CD4-positive, alpha-beta T cell treated with Interferon gamma for 1 hour (primary cell): ENCODE results near the gene SETX.

Experiments
- DNase-seq: peaks from one replicate; pipeline ENCODE4 v3.0.0-alpha.2; 2020

The SETX gene

DNA sequence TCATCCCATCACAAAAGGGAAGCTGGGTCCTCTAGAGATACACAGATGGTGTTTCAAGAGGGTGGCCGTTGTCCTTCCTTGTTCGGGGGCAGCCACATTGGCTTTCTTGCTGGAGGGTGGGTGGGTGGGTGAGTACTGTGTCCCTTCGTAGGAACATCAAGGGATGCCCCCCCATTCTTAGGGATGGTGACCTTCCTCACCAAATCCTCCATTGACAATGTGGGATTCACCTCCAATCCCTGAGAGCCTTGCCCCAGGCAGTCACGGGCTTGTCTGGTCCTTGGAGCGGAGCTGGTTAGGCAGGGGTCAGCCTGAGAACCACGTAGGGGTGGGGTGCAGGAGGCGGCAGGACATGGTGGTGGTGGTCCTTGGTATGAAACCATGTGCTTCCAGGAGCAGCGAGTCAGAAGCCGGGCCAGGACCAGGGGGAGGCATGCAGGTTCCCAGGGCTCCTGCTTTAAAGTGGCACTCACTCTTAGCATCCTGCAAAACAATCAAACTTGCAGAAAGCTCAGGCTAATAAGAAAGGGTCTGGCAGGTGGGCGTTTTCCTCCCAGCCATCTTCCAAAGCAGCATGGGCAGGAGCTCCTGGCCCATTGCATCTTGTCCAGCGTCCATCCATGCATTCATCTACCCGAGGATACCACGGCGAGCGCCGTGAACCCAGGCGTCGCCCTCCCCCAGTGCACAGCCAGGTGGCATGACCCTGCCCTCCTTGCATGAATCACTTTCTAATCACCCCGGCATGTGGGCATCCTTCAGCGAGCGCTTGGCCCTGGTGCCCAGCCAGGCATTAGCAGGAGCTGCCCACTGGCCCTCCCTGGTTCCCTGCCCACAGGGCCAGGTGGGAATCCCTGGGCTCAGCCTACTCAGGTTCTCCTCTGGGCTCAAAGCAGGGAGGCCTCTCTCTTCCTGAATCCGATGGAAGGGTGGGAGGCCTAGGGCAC lies 116.5 kb downstream of the SETX start:
- DNase-seq, result no peak

- DNase-seq, result no peak
Measured at GRCh38 chr9:132237481-132237880, 117.3 kb downstream of the SETX start.

DNA sequence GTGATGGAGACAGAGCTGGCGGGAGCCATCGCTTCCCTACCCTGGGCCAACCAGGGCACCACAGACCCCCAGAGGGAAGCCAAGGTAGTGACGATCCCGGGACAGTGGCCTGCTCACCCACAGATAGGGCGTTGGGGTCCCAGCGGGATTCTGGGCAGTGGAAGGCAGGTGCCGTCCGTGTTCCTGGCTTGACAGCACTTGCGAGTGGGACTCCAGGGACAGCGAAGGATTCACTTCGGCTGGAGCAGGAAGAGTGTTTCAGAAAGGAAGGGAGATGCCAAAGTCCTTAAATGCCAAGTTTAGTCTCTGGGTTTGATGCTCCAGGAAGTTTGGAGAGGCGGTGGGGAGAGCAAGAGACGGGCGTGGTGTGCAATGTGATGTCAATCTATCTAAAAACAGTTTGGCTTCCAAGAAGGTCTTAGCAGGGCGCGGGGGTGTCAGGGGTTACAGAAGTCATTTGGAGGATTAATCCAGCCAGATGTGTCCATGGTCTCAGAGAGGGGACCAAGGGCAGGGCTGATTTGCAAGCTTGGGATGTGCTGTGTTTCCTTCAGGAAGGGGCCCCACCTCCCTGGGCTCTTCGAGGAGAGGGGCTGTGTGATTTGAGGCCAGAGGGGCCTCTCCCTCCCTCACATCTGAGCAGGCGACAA lies 118.0 kb downstream of the SETX start:
- no peak for DNase-seq

DNA sequence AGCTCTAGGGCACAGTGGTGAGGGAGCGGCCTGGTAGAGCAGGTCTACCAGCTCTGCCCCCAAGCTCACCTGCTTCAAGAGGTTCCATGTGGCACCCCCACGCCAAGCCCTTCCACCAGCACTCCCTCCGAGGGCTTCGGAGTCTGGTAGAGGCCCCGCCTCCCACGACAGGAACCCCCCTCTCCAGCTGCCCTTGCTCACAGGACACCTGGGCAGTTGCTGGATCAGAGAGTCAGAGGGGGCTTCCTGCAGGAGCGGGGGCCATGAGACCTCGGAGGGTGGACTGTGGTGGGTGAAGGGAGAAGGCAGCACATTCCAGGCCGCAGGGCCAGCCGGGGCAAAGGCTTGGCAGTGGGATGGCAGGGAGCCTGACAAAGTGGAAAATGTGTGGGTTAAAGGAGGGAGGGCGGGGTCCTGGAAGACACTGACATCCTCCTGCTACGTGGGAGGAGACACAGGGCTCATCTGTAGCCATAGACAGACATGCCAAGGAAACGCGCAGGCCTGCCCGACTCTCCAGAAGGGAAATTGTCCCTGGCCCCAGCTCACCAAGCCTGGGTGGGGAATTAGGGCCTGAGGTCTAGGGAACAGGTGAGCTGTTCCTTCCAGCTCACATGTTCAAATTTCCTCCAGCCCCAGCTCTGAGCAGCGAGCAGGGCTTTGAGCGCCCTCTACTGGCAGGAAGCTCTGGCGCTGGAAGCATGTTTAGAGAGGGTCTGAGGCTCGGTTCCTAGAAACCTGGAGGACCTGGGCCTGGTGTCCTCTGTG lies 118.7 kb downstream of the SETX start:
- peak; percentile 64 for DNase-seq

DNA sequence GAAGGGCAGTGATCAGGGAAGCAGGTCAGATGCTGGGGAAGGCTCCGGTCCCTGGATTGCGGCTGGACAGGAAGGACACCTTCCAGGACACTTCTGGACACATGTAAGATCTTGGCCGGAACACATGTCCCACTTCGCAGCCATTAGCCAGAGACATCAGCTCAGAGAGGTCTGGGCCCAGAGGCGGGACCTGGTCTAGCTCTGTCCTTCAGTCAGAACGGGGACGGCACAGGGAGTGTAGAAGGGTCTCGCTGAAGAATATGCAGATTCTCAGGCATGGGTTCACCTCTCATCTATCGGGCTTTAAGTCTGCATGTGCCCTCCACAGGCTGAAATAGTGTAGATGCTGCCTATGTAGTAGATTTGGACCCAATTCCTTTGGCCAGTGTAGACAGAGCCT lies 119.7 kb downstream of the SETX start:
- no peak for DNase-seq

GRCh38 chr9:132234535-132234934 lies 120.3 kb downstream of the SETX start:
- DNase-seq, result no peak

DNA sequence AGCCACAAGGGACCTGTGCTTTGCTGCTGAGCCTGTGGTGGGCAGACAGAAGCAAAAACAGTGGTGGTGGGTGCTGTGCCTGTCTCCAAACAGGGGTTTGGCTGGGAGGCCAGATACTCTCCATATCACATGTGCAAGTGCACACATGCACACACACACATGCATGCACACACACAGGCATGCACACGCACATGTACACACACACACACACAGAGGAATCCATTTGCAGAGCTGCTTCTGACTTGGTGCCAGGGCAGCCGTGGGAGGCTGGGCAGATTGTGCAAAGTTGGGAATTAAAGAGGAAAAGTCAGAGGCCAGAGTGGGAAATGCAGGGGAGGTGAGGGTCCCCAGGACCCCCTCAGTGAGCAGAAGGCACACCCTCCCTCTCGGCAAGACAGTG lies 121.6 kb downstream of the SETX start:
- no peak for DNase-seq

DNA sequence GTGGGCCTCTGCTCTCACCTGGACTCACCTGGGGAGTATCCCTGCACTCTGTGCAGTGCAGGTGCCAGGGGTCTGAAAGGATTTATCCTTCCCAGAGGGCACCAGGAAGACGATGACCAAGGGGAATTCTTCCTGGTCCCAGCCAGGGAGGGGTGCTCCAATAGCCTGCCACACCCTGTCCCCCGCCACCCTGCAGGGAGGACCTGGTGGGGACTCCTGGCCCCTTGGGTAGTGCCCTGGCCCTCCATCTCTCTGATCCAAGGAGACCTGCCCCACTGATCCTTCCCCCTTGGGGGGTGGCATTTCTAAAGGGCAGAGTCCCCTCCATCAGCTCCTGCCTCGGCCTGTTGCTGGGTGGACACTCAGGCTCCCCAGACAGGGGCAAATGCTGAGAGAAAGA lies 122.3 kb downstream of the SETX start:
- no peak for DNase-seq

DNA sequence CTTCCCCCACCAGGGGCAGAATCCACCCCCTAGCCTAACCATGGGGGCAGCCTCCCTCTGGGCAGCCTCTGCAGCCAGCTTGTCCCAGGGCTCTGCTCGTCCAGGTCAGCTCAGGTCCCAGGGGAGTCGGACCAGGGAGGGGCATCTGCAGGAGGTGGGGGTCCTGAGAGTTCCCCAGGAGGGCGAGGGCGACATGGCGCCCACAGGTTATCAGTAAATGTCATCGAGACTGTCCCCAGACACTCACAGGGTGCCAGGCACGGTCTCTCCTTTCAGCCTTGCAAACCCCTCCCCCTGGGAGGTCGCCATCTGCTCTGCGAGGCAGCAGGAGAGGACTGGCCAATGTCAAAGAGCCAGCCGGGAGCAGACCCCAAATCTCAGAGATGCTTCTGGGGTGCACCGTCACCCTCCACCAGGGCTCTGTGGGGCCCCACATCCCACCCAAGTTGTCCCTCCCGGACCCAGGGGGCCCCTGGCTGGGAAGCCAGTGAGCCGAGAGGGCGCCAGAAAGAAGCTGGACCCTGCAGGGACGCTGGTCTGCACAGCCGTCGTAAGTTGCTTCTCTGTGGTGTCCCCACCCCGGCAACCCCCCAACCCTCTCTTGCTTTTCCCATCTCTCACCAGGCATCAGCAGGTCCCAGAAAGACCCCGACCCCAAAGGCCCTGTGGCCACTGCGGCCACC lies 123.6 kb downstream of the SETX start:
- no peak for DNase-seq

GRCh38 chr9:132230605-132231004 lies 124.2 kb downstream of the SETX start:
- DNase-seq, result no peak

- DNase-seq, result no peak
Measured at GRCh38 chr9:132228062-132228461, 126.7 kb downstream of the SETX start.

DNA sequence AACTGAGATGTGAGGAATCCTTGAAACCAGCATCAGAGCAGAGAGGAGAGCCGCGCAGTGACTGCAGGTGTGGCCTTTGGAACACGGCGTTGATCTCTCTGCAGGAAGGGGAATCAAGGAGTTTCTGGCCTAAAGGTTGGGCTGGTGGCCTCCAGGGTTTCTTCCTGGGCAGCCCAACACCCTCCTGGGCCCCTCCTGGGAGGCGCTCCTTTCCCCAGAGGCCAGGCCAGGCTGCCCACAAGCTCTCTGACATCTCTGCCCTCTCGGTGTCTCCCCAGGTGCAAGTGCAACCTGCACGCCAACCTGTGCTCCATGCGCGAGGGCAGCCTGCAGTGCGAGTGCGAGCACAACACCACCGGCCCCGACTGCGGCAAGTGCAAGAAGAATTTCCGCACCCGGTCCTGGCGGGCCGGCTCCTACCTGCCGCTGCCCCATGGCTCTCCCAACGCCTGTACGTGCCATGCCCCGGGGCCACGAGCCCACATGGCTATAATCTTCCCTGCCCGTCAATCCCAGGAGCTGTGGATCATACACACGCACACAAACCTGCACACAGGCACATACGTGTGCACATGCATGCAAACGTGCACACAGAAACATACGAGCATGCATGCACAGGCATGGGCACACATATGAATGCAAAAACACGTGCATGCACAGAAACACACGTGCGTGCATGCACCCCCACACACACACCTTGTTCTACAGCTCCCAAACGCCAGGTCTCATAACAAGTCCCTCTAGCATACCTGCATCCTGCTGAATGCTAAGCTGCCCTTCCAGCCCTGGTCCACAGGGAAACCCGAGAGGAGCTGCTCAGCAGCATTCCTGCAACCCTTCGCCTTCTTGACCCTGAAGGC lies 128.0 kb downstream of the SETX start:
- no peak for DNase-seq

DNA sequence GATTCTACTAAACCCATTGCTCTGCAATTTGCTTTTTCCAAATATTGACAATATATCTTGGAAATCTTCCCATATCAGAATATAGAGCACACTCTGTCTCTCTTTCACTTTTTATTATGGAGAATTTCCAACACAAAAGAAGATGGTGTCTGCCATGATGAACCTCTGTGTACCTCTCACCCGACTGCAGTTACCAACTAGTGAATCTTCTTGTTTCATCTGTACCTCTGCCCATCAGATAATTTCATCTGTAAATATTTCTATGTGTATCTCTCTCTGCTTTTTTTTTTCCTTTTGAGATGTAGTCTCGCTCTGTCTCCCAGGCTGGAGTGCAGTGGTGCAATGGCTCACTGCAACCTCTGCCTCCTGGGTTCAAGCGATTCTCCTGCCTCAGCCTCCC lies 130.1 kb downstream of the SETX start:
- DNase-seq, result no peak

DNA sequence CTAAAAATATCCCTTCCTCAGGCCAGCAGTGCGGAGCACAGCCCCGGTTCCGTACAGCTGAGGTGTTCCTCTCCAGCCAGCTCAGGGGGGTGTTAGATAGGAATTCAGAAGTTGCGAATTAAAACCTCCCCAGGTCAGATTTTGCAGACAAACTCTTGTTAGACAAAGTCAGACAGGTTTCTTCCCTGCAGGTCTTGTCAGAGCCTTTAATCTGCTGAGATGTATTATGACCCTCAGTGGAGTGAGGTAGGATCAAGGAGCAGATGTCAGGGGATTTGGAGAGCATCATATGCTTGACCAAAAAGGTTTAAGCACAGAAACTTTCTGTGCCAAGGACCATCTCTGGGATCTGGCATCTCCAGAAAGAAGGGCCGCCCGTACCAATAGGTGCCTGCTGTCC lies 132.8 kb downstream of the SETX start:
- DNase-seq, result no peak

- DNase-seq, result no peak
Measured at GRCh38 chr9:132218208-132218607, 136.6 kb downstream of the SETX start.

- peak; percentile 32 for DNase-seq
Measured at GRCh38 chr9:132216861-132217619, 137.7 kb downstream of the SETX start.

GRCh38 chr9:132214027-132214622 lies 140.7 kb downstream of the SETX start:
- no peak for DNase-seq

GRCh38 chr9:132211570-132211969 lies 143.2 kb downstream of the SETX start:
- no peak for DNase-seq
